ENCODE measurements around the gene MTA3.
"Not testable (repeated sequence)": the region's sequence is repeated elsewhere in the genome, so short reads cannot be mapped to it uniquely, and the experiment has no call there.

Gene MTA3

DNA sequence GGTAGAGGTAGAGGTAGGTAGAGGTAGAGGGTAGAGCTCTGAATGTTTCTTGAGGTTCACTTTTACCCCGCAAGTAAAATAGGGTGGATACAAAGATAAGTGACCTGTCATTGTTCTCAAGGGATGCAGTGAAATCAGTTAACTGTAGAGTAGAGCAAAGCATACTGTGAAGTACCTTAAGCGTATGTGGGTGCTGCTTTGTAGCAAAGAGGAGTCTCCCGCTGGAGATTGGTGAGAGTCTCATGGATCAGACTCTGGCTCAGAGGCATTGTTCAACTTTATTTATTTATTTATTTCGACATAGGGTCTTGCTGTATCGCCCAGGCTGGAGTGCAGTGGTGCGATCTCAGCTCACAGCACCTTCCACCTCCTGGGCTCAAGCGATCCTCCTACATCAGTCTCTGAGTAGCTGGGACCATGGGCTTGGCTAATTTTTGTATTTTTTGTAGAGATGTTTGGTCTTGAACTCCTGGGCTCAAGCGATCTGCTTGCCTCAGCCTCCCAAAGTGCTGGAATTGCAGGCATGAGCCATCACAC lies 38.7 kb downstream of the MTA3 start:
- no peak for DNase-seq (ENCODE audit: low read depth in 2 of 2)

DNA sequence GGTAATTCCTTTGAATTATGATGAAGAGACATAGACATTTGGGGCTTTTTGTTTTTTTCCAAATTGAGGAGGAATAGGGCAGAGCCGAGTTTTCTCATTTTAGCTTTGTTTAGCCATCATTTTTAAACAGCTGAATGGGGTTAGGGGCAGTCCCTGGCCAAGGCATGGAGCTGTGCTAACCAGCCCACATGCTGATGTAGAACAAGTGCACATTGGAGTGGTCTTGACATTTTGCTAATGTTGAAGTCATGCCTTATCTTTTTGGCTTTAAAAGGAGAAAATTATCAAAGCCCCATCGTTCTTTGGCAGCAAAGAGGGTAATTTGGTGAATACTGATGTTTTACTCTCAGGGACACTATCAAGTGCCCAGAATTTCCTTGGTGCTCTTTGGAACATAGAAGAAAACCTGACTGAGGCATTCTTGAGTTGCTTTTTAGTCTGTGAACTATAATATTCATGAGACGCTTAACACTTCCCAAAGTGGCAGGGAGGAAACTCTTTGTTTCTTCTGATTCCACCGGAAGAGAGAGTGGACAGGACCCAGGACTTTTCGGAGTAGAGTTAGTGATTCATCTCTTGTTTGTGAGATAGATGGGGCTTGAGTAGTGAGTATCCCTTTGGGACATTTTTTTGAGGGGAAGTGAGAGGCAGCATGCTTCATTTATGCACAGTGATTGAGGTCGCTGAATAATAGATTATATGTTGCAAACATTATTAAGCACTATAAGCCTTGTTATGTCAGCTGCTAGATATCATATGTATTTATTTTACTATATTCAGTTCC lies 45.0 kb downstream of the MTA3 start:
- no peak for DNase-seq (ENCODE audit: low read depth in 2 of 2)

GRCh38 chr2:42614838-42615237 lies 46.4 kb downstream of the MTA3 start:
- no peak for DNase-seq (ENCODE audit: low read depth in 2 of 2)

DNA sequence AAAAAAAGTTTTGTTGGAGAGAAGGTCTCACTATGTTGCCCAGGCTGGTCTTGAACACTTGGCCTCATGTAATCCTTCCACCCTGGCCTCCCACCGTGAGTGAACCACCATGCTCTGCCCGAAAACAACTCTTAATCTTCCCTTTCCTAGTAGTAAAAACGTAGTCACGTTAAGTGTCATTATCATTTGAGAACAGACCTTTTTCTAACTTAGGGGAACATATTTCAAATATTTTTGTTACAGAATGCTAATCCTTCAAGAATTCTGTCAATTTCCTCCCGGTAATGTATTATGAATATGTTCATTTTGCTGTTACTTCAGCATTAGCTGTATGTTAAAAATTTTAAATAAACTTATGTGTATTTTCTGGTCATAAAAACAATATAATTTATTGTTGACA lies 49.7 kb downstream of the MTA3 start:
- no peak for DNase-seq (ENCODE audit: low read depth in 2 of 2)

GRCh38 chr2:42618972-42619371 lies 50.5 kb downstream of the MTA3 start:
- DNase-seq (ENCODE audit: low read depth in 2 of 2) = no peak

DNA sequence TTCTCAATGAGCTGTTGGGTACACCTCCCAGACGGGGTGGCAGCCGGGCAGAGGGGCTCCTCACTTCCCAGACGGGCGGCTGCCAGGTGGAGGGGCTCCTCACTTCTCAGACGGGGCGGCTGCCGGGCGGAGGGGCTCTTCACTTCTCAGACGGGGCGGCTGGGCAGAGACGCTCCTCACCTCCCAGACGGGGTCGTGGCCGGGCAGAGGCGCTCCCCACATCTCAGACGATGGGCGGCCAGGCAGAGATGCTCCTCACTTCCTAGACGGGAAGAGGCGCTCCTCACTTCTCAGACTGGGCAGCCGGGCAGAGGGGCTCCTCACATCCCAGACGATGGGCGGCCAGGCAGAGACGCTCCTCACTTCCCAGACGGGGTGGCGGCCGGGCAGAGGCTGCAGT lies 53.2 kb downstream of the MTA3 start:
- DNase-seq (ENCODE audit: low read depth in 2 of 2) = not testable (repeated sequence)

- DNase-seq (ENCODE audit: low read depth in 2 of 2) = no peak
These were observed 54.7 kb downstream of the MTA3 start for GRCh38 chr2:42622943-42623676.

DNA sequence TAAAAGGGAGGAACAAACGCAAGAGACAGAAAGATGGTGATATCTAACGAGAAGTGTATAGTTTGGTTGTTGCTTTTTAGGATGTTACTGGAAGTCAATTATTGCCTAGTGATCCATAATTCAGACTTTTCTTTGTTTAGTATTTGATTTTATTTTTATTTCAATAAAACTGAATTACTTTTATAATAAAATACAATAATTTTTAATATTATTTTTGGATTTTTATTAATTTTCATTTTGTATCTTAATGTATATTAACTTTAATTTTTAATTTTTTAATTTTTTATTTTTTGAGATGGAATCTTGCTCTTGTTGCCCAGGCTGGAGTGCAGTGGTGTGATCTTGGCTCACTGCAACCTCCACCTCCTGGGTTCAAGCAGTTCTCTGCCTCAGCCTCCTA lies 55.6 kb downstream of the MTA3 start:
- DNase-seq (ENCODE audit: low read depth in 2 of 2) = no peak

DNA sequence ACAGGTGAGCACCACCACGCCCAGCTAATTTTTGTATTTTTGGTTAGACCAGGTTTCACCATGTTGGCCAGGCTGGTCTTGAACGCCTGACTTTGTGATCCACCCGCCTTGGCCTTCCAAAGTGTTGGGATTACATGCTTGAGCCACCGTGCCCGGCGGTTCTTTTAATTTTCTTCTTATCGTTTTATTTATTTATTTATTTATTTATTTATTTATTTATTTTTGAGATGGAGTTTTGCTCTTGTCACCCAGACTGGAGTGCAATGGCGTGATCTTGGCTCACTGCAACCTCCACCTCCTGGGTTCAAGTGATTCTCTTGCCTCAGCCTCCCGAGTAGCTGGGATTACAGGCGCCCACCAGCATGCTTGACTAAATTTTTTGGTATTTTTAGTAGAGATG lies 59.6 kb downstream of the MTA3 start:
- DNase-seq (ENCODE audit: low read depth in 2 of 2) = not testable (repeated sequence)

DNA sequence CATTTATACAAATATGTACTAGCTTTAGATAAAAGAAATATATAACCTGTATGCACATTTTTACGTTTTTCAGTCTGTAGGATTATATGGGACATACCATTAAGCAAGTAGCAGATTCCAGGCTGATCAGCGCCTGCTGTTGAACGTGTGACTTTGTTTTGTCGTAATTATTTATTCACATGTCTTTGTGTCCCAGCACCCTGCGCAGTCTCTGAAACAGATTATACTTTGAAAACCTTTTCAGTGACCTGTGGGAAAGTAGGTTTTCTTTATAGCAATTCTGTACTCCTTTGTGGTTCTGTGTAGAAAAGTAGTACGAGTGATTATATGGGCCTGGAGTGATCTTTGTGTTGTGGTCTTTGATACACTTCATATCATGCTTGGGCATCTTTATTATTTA lies 68.5 kb downstream of the MTA3 start:
- DNase-seq (ENCODE audit: low read depth in 2 of 2) = no peak

DNA sequence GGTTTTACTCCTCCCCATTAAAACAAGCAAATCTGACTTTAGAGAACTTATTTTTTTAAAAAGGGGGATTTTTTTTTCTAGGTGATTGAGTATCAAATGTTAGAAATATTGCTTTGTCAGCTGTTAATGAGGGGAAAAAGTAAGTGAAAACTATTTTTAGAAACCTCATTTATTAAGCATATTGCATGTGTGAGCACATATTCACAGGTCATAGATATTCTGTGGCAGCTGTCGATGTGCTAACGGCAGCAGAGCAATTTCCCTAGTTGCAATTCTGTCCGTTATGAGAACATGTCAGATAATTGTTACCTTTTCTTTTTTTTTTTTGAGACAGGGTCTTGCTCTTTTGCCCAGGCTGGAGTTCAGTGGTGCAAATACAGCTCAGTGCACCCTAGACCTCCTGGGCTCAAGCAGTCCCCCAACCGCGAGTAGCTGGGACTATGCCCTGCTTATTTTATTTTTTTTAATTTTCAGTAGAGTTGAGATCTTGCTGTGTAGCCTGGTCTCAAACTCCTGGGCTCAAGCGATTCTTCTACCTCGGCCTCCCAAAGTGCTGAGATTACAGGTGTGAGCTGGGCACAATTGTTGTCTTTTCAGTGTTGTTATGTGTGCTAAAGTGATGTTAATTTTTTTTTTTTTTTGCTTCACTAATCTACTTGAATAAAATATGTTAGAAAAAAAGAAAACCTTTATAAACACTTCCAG lies 69.8 kb downstream of the MTA3 start:
- no peak for DNase-seq (ENCODE audit: low read depth in 2 of 2)

GRCh38 chr2:42639340-42640077 lies 71.1 kb downstream of the MTA3 start:
- no peak for DNase-seq (ENCODE audit: low read depth in 2 of 2)

DNA sequence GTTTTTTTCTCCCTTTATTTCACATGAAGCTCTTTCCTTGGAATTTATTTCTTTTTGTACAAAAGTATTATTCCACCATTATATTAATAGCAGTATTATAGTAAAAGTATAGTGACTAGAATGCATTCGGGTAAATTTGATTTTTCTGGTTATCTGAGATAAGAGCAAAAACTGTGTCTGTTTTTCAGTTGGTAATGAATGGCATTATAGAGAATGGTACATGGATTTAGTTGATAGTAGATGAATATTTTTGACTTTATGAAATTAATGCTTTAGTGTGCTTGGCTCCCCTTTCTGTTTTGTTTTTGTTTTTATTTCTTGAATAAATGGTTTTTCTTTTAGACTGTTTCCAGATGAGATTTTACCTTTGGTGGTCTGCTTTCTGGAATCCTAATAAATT lies 71.8 kb downstream of the MTA3 start:
- no peak for DNase-seq (ENCODE audit: low read depth in 2 of 2)

- DNase-seq (ENCODE audit: low read depth in 2 of 2) = not testable (repeated sequence)
These were observed 73.9 kb downstream of the MTA3 start for GRCh38 chr2:42642371-42642770.

- no peak for DNase-seq (ENCODE audit: low read depth in 2 of 2)
These were observed 77.1 kb downstream of the MTA3 start for GRCh38 chr2:42645551-42645950.

GRCh38 chr2:42648796-42649195 lies 80.4 kb downstream of the MTA3 start:
- DNase-seq (ENCODE audit: low read depth in 2 of 2) = no peak

- DNase-seq (ENCODE audit: low read depth in 2 of 2) = no peak
These were observed 82.6 kb downstream of the MTA3 start for GRCh38 chr2:42651057-42651456.

- peak in 1 of 2 donors; percentile 4 for DNase-seq (ENCODE audit: low read depth in 2 of 2)
These were observed 83.7 kb downstream of the MTA3 start for GRCh38 chr2:42652086-42652485.

DNA sequence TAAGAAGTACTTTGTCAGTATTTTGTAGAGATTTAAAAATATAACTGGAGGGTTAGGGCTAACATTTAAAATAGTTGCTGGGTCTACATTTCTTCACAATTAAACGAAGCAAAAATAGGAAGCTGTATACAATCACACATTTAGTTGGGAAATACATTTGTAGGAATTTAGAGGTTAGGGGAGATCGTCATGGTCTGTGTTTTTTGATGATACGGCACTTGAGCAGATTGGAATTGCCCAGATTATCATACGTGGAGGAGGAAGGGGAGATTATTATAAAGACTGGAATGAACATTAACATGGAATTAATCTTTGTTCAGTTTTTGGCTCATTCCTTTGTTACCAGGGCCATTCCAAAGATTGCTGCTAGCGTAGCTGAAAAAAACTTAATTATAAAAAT lies 84.6 kb downstream of the MTA3 start:
- no peak for DNase-seq (ENCODE audit: low read depth in 2 of 2)

DNA sequence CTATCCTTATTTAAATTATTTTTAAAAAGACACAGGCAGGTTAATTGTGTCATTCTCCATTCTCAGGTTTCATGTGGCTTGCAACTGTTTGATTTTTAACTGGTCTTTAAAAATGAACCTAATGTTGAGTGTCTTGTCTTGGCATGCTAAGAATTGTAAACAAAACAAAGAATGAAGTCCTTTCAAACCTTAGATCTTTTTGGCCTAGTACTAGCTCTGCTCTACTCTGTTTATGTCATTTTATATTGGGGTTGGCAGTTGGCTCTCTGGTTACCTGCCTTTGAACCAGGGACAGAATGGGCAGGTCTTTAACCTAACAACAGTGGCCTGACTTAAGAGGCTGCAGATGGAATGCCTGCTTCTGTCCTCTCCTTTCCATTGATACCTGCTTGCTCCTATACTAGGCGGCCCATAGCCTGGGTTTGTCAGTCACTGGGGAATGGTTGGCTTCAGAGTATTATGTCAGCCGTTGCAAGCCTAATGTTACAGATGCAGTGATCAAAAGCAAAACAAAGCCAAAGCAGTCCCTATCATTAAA lies 85.5 kb downstream of the MTA3 start:
- no peak for DNase-seq (ENCODE audit: low read depth in 2 of 2)

GRCh38 chr2:42658306-42658705 lies 89.9 kb downstream of the MTA3 start:
- no peak for DNase-seq (ENCODE audit: low read depth in 2 of 2)

Data from stimulated activated CD8-positive, alpha-beta memory T cell treated with anti-CD3 and anti-CD28 coated beads, Interleukin-15, amount 100 ng/mL, for 48 hours (primary cell).